Measurements from ENCODE around the gene DYDC1. TPM values are rescaled to one million over a fixed set of nuclear protein-coding genes. Genes with fewer than 3 reads are reported as not detected.

Gene DYDC1
- polyA plus RNA-seq, 4 donors = 0.17 to 0.76 TPM; not detected in 2

Other genes starting within 250 kb of the DYDC1 start
- 10 to 100 TPM; 15.2 to 34.7 (median 26.6) TPM for gene PLAC9, start 224.0 kb downstream of the DYDC1 start, polyA plus RNA-seq (ENCODE audit: insufficient read length in 4 of 4)
- 100 to 1,000 TPM; 119 to 153 (median 135) TPM for gene ANXA11, start 151.2 kb downstream of the DYDC1 start, polyA plus RNA-seq (ENCODE audit: insufficient read length in 4 of 4)
- 1 to 10 TPM in 1 of 4 donors, under 1 TPM in 3; 0.87 to 2.1 (median 0.94) TPM for gene MAT1A, start 67.1 kb downstream of the DYDC1 start, polyA plus RNA-seq (ENCODE audit: insufficient read length in 4 of 4)
- gene DYDC2, start within 50 bp of the DYDC1 start, polyA plus RNA-seq (ENCODE audit: insufficient read length in 4 of 4) = 1 to 10 TPM; 1.4 to 2.7 (median 1.6) TPM
- 100 to 1,000 TPM; 110 to 132 (median 122) TPM for gene PRXL2A, start 51.8 kb upstream of the DYDC1 start, polyA plus RNA-seq (ENCODE audit: insufficient read length in 4 of 4)
- 10 to 100 TPM; 78.7 to 98.0 (median 91.3) TPM for gene TSPAN14, start 97.6 kb upstream of the DYDC1 start, polyA plus RNA-seq (ENCODE audit: insufficient read length in 4 of 4)
- under 1 TPM; 0.08 to 0.14 (median 0.11) TPM for gene SH2D4B, start 181.1 kb upstream of the DYDC1 start, polyA plus RNA-seq (ENCODE audit: insufficient read length in 4 of 4)

Data from left renal cortex interstitium (tissue), 4 donors.